IMR-90 (cell line): ENCODE results near the gene KCTD5. TPM values are rescaled to one million over a fixed set of nuclear protein-coding genes. Genes with fewer than 3 reads are reported as not detected.

Experiments
- ATAC-seq: fragments of 200-7000 bp; cut with Tn5 transposase; 2 replicates; pipeline ENCODE4 v1.9.1; 2020; ENCODE audit warnings: low read depth, mild to moderate bottlenecking, moderate library complexity
- BruUV-seq: library from RNA; stranded (reverse); fragments of 400-500 nt; replicated peaks from 2 replicates; lab custom pipeline; 2021; lab: Mats Ljungman, UMichigan
- CTCF ChIA-PET: fragments of 300-600 bp; formaldehyde crosslinking; extraction: SDS; loops from one replicate; lab custom pipeline; 2021; ENCODE audit warnings: antibody characterized with exemption; lab: Yijun Ruan, JAX
- POLR2A ChIA-PET: fragments of 300-600 bp; sonication (Branson Sonifier 250); formaldehyde crosslinking; loops from one replicate; lab custom pipeline; 2022; ENCODE audit warnings: antibody characterized with exemption; ENCODE audit not compliant: unreplicated experiment; lab: Charles Lee
- DNase-seq: peaks from one replicate; pipeline ENCODE4 v3.0.0; 2013
- H2AFZ ChIP-seq: replicated peaks from 2 replicates; pipeline ENCODE3; 2013; ENCODE audit warnings: low read length, mild to moderate bottlenecking; ENCODE audit not compliant: poor library complexity
- H2AK5ac ChIP-seq: 2 replicates; pipeline ENCODE4 v1.6.1; 2013; ENCODE audit warnings: low read depth, low read length, inconsistent platforms
- H2AK9ac ChIP-seq: replicated peaks from 2 replicates; pipeline ENCODE3; 2013; ENCODE audit warnings: mild to moderate bottlenecking, low read depth, low read length, moderate library complexity; ENCODE audit not compliant: poor library complexity
- H2BK120ac ChIP-seq: 2 replicates; pipeline ENCODE4 v1.6.1; 2013; ENCODE audit warnings: low read depth, low read length, inconsistent platforms
- H2BK15ac ChIP-seq: 3 replicates; pipeline ENCODE4 v1.6.1; 2013; ENCODE audit warnings: low read depth, low read length, inconsistent platforms
- H2BK20ac ChIP-seq: 2 replicates; pipeline ENCODE4 v1.6.1; 2013; ENCODE audit warnings: low read depth, mild to moderate bottlenecking, inconsistent platforms, low read length, moderate library complexity
- H2BK5ac ChIP-seq: 2 replicates; pipeline ENCODE4 v1.6.1; 2013; ENCODE audit warnings: mild to moderate bottlenecking, low read depth, low read length, inconsistent platforms; ENCODE audit not compliant: poor library complexity, severe bottlenecking
- H3K14ac ChIP-seq: replicated peaks from 2 replicates; pipeline ENCODE4 v1.6.1; 2013; ENCODE audit warnings: low read depth, low read length, inconsistent platforms
- H3K18ac ChIP-seq: 2 replicates; pipeline ENCODE4 v1.6.1; 2013; ENCODE audit warnings: low read depth, low read length, control low read depth
- H3K23ac ChIP-seq: 2 replicates; pipeline ENCODE4 v1.6.1; 2013; ENCODE audit warnings: low read depth, low read length, inconsistent platforms
- H3K27ac ChIP-seq: 2 replicates; pipeline ENCODE4 v1.5.1; 2013; ENCODE audit warnings: mild to moderate bottlenecking, control low read depth, low read length; ENCODE audit not compliant: insufficient read depth
- H3K27me3 ChIP-seq: 2 replicates; pipeline ENCODE4 v1.6.1; 2013; ENCODE audit warnings: low read length; ENCODE audit not compliant: control insufficient read depth, insufficient read depth
- H3K36me3 ChIP-seq: 2 replicates; pipeline ENCODE4 v1.6.1; 2013; ENCODE audit warnings: low read length, mixed read lengths; ENCODE audit not compliant: control insufficient read depth, insufficient read depth
- H3K4ac ChIP-seq: 2 replicates; pipeline ENCODE4 v1.6.1; 2013; ENCODE audit warnings: low read depth, low read length, inconsistent platforms
- H3K4me1 ChIP-seq: 2 replicates; pipeline ENCODE4 v1.6.1; 2013; ENCODE audit warnings: low read length, mixed read lengths; ENCODE audit not compliant: control insufficient read depth, insufficient read depth
- H3K4me2 ChIP-seq: 2 replicates; pipeline ENCODE4 v1.6.1; 2013; ENCODE audit warnings: low read depth, mild to moderate bottlenecking, control low read depth, low read length, moderate library complexity
- H3K4me3 ChIP-seq: 2 replicates; pipeline ENCODE4 v1.5.1; 2013; ENCODE audit warnings: low read depth, mild to moderate bottlenecking, control low read depth, low read length, moderate library complexity; ENCODE audit not compliant: insufficient read depth
- H3K56ac ChIP-seq: 2 replicates; pipeline ENCODE4 v1.6.1; 2013; ENCODE audit warnings: low read length, inconsistent platforms; ENCODE audit not compliant: insufficient read depth; ENCODE audit errors: extremely low read depth
- H3K79me1 ChIP-seq, 2 experiments: 2 replicates each; pipeline ENCODE4 v1.6.1; 2013; ENCODE audit warnings: low read length in 2 of 2, inconsistent platforms in 1 of 2, low read depth in 1 of 2
- H3K9ac ChIP-seq: 2 replicates; pipeline ENCODE4 v1.6.1; 2013; ENCODE audit warnings: low read depth, low read length, control low read depth
- H3K9me1 ChIP-seq: 2 replicates; pipeline ENCODE4 v1.6.1; 2013; ENCODE audit warnings: low read length, inconsistent platforms; ENCODE audit not compliant: insufficient read depth
- H3K9me3 ChIP-seq: 2 replicates; pipeline ENCODE4 v1.6.1; 2013; ENCODE audit warnings: low read length; ENCODE audit not compliant: control insufficient read depth, insufficient read depth
- H4K20me1 ChIP-seq: 2 replicates; pipeline ENCODE4 v1.6.1; 2013; ENCODE audit warnings: low read length, inconsistent platforms; ENCODE audit not compliant: insufficient read depth
- H4K5ac ChIP-seq: 2 replicates; pipeline ENCODE4 v1.6.1; 2013; ENCODE audit warnings: mild to moderate bottlenecking, low read depth, low read length, control low read depth
- H4K8ac ChIP-seq, 2 experiments: 2 replicates each; pipeline ENCODE4 v1.6.1; 2013; ENCODE audit warnings: low read depth in 2 of 2, low read length in 2 of 2, control low read depth in 1 of 2, inconsistent platforms in 1 of 2
- H4K91ac ChIP-seq: 2 replicates; pipeline ENCODE4 v1.6.1; 2013; ENCODE audit warnings: low read depth, low read length, inconsistent platforms; ENCODE audit not compliant: insufficient read depth
- CHD1 ChIP-seq: IDR thresholded peaks from 2 replicates; pipeline ENCODE4 v1.6.1; 2012; ENCODE audit warnings: low read depth, low read length, improper control_type of control experiment
- ELK1 ChIP-seq: fragments of 150-350 bp; IDR thresholded peaks from 2 replicates; pipeline ENCODE4 v1.6.1; 2016; ENCODE audit warnings: low read depth, mild to moderate bottlenecking, low read length, moderate library complexity, borderline replicate concordance
- MAFK ChIP-seq: IDR thresholded peaks from 2 replicates; pipeline ENCODE4 v1.6.1; 2012; ENCODE audit warnings: low read depth, low read length, improper control_type of control experiment
- POLR2A ChIP-seq: IDR thresholded peaks from 2 replicates; pipeline ENCODE4 v1.6.1; 2012; ENCODE audit warnings: mild to moderate bottlenecking, low read depth, low read length
- RCOR1 ChIP-seq: IDR thresholded peaks from 2 replicates; pipeline ENCODE4 v1.6.1; 2012; ENCODE audit warnings: mild to moderate bottlenecking, low read length, improper control_type of control experiment; ENCODE audit not compliant: insufficient replicate concordance
- RFX5 ChIP-seq: IDR thresholded peaks from 2 replicates; pipeline ENCODE4 v1.8.0; 2012; ENCODE audit warnings: low read depth, mild to moderate bottlenecking, low read length, moderate library complexity
- WGBS, 2 experiments: methylation state at CpG; one replicate each; pipeline versions ENCODE4 v1.1.5 to v1.1.7; 2013; ENCODE audit warnings: missing lambda C conversion rate in 2 of 2; ENCODE audit not compliant: insufficient read length in 1 of 2; ENCODE audit errors: extremely low coverage in 2 of 2; 5-methylcytosine and 5-hydroxymethylcytosine counted together
- dilution Hi-C: fragments of 300-500 bp; cut with HindIII; formaldehyde crosslinking; loops from one replicate; pipeline ENCODE4 v1.14.3; 2018; ENCODE audit warnings: low sequenced_read_pairs; ENCODE audit not compliant: unreplicated experiment
- in situ Hi-C: fragments of 300-500 bp; cut with MboI; formaldehyde crosslinking; loops from 3 replicates; pipeline ENCODE4 v1.14.3; 2019; ENCODE audit warnings: low sequenced_read_pairs, inconsistent platforms, mixed read lengths
- intact Hi-C: fragments of 100-400 bp; cut with micrococcal nuclease; formaldehyde crosslinking; loops from 2 replicates; pipeline ENCODE4 v1.10.0; 2022
- polyA plus RNA-seq, 3 experiments: library from polyadenylated mRNA; depleted of rRNA; stranded (reverse); fragments of >200 nt; gene quantifications; 2 replicates each; pipeline ENCODE4 v1.2.3, GENCODE V29; 2012; ENCODE audit warnings: low replicate concordance in 1 of 3
- total RNA-seq: library from RNA; depleted of rRNA; stranded (reverse); fragments of >200 nt; gene quantifications from 2 replicates; pipeline ENCODE4 v1.2.3, GENCODE V29; 2012

KCTD5 gene
- total and polyA plus RNA-seq, 2 of the 4 experiments (the other 2 are of a cell fraction), result 17.2 to 56.2 TPM

GRCh38 chr16:2675021-2675420, 7.3 kb upstream of the KCTD5 start:
- Histone ChIP-seq H3K4me1 (peaks cover 2% of the 10 kb centered on the region; the same call in 1 of the 2 replicates), H2AK9ac (no peak overlapping the region), H3K18ac (no peak overlapping the region), H3K14ac (no peak overlapping the region), H3K23ac (no peak overlapping the region), H3K56ac (no peak overlapping the region), H4K8ac (no peak overlapping the region), H3K9ac (no peak overlapping the region), H3K36me3 (no peaks in the 10 kb centered on the region), H2BK120ac (no peak overlapping the region), H4K20me1 (0 out of 2 replicates have a peak, but pooled peaks cover 4% of the 10 kb centered on the region), H3K4ac (no peak overlapping the region), H3K27ac (no peak overlapping the region), H2BK15ac (no peak overlapping the region), H2AFZ (no peak overlapping the region), H3K79me1 (peaks cover 11 to 19% of the 10 kb centered on the region in 2 experiments), H3K27me3 (no peaks in the 10 kb centered on the region), H3K4me2 (no peak overlapping the region), H4K91ac (no peak overlapping the region), H2AK5ac (no peak overlapping the region), H4K5ac (no peak overlapping the region), H2BK20ac (no peak overlapping the region), H2BK5ac (no peak overlapping the region), H3K9me3 (no peaks in the 10 kb centered on the region), H3K9me1 (peaks cover 8% of the 10 kb centered on the region), H3K4me3 (no peak overlapping the region)
- no TSS peak for BruUV-seq
- POLR2A ChIA-PET, result no interaction called here
- 91% methylated on average over 3 of the region's 7 CpGs; no CpG with 5 or more reads in 1 of the 2 experiments for WGBS, 2 experiments
- dilution Hi-C loops, result no loop called here
- DNase-seq (no peak), ATAC-seq (no peak)
- intact Hi-C loops, result no loop called here
- CTCF ChIA-PET, result no interaction called here
- in situ Hi-C loops, result no loop called here
- TF ChIP-seq POLR2A, result no peak
- TF ChIP-seq RCOR1, result no peak
- no peak for TF ChIP-seq CHD1
- TF ChIP-seq ELK1, result no peak
- TF ChIP-seq MAFK, result no peak
- TF ChIP-seq RFX5, result no peak
